HUES48 (cell line): ENCODE data around the gene NOD1.
"Not testable (repeated sequence)": the region's sequence is repeated elsewhere in the genome, so short reads cannot be mapped to it uniquely, and the experiment has no call there.

Source experiments
- H3K27ac ChIP-seq: one replicate; pipeline ENCODE4 v1.7.0; 2013; ENCODE audit warnings: low read depth, low read length, inconsistent platforms
- H3K27me3 ChIP-seq: 2 replicates; pipeline ENCODE4 v1.6.1; 2013; ENCODE audit warnings: mild to moderate bottlenecking, low read length; ENCODE audit not compliant: control insufficient read depth, insufficient read depth
- H3K36me3 ChIP-seq: 2 replicates; pipeline ENCODE4 v1.6.1; 2013; ENCODE audit warnings: low read length; ENCODE audit not compliant: control insufficient read depth, insufficient read depth
- H3K4me1 ChIP-seq: 2 replicates; pipeline ENCODE4 v1.6.1; 2013; ENCODE audit warnings: mild to moderate bottlenecking, low read length; ENCODE audit not compliant: control insufficient read depth, insufficient read depth
- H3K4me3 ChIP-seq: 2 replicates; pipeline ENCODE4 v1.5.1; 2013; ENCODE audit warnings: mild to moderate bottlenecking, low read depth, low read length
- H3K9ac ChIP-seq: 2 replicates; pipeline ENCODE4 v1.6.1; 2013; ENCODE audit warnings: mild to moderate bottlenecking, low read depth, low read length, moderate library complexity
- H3K9me3 ChIP-seq: 2 replicates; pipeline ENCODE4 v1.6.1; 2013; ENCODE audit warnings: low read length; ENCODE audit not compliant: control insufficient read depth, insufficient read depth

The NOD1 gene

GRCh38 chr7:30503274-30504212 is 25.0 kb upstream of the NOD1 start:
- Histone ChIP-seq H3K9me3 (no peaks in the 10 kb centered on the region), H3K9ac (peak overlapping the region; percentile 84), H3K36me3 (peaks cover 21% of the 10 kb centered on the region), H3K27ac (no peak overlapping the region), H3K27me3 (no peaks in the 10 kb centered on the region), H3K4me3 (peak overlapping the region; percentile 81), H3K4me1 (peaks cover 15% of the 10 kb centered on the region)

- H3K4me1 ChIP-seq, result peaks cover 15% of the 10 kb centered on the region
- peaks cover 28% of the 10 kb centered on the region for H3K36me3 ChIP-seq
- no peak overlapping the region for H3K9ac ChIP-seq
- peak overlapping the region; percentile 14; the same call in 1 of the 2 replicates for H3K4me3 ChIP-seq
- no peaks in the 10 kb centered on the region for H3K27me3 ChIP-seq
- H3K27ac ChIP-seq, result no peak overlapping the region
- no peaks in the 10 kb centered on the region for H3K9me3 ChIP-seq
These were observed 24.1 kb upstream of the NOD1 start for GRCh38 chr7:30502470-30503251.

DNA sequence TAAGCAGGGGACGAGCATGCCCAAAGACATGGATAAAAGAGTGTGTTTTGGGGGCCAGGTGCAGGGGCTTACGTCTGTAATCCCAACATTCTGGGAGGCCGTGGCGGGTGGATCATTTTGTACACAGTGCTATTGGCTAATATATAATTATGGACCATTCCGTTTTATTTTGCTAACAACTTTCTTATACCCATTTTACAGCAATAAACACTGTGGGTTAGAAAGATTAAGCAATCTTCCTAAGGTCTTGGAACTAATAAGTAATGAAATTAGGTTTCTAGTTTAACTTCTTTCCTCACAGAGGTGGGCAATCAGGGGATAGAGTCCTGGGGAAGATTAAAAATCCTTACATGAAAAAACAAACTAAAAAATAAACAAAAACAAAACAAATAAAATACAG is 22.7 kb upstream of the NOD1 start:
- H3K27ac ChIP-seq, result no peak overlapping the region
- H3K27me3 ChIP-seq, result no peaks in the 10 kb centered on the region
- H3K36me3 ChIP-seq, result peaks cover 42% of the 10 kb centered on the region
- peaks cover 15% of the 10 kb centered on the region for H3K4me1 ChIP-seq
- no peak overlapping the region for H3K4me3 ChIP-seq
- H3K9ac ChIP-seq, result no peak overlapping the region
- H3K9me3 ChIP-seq, result no peaks in the 10 kb centered on the region; the same call in 1 of the 2 replicates

GRCh38 chr7:30493228-30493627 is 14.6 kb upstream of the NOD1 start:
- peaks cover 26% of the 10 kb centered on the region for H3K36me3 ChIP-seq
- no peak overlapping the region for H3K27ac ChIP-seq
- peaks cover 10% of the 10 kb centered on the region; the same call in 1 of the 2 replicates for H3K9me3 ChIP-seq
- H3K27me3 ChIP-seq, result no peaks in the 10 kb centered on the region
- no peak overlapping the region for H3K4me3 ChIP-seq
- H3K9ac ChIP-seq, result no peak overlapping the region
- no peaks in the 10 kb centered on the region for H3K4me1 ChIP-seq

DNA sequence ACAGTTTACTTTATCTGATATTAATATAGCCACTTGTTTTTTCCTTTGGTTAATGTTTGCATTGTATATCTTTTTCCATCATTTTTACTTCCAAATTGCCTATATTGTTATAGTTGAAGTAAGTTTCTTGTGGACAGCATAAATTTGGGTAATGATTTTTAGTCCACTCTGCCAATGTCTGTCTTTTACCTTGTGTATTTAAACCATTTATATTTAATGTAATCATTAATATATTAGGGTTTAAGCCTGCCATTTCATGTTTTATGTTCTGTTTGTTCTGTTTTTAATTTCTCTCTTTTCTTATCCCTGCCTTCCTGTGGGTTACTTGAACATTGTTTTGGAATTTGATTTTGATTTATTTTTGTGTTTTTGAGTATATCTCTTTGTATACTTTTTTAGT is 12.8 kb upstream of the NOD1 start:
- Histone ChIP-seq H3K4me3 (no peak overlapping the region), H3K4me1 (no peaks in the 10 kb centered on the region), H3K27me3 (no peaks in the 10 kb centered on the region), H3K9ac (no peak overlapping the region), H3K9me3 (peaks cover 10% of the 10 kb centered on the region; the same call in 1 of the 2 replicates), H3K36me3 (peaks cover 9% of the 10 kb centered on the region), H3K27ac (no peak overlapping the region)

DNA sequence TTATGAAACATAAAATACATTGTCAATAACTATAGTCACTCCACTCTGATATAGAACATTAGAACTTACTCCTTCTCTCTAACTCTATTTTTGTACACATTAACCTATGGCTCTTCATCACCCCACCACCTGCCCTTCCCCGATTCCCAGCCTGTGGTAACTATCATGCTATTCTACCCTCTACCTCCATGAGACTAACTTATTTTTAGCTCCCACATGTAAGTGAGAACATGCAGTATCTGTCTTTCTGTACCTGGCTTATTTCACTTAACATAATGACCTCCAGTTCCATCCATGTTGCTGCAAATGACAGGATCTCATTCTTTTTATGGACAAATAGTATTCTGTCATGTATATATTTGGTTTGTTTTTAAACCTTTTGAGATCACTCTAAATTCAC is 8.8 kb upstream of the NOD1 start:
- H3K9me3 ChIP-seq, result peaks cover 5% of the 10 kb centered on the region; the same call in 1 of the 2 replicates
- H3K4me3 ChIP-seq, result no peak overlapping the region
- no peaks in the 10 kb centered on the region for H3K27me3 ChIP-seq
- H3K27ac ChIP-seq, result no peak overlapping the region
- no peaks in the 10 kb centered on the region for H3K36me3 ChIP-seq
- H3K4me1 ChIP-seq, result no peaks in the 10 kb centered on the region
- no peak overlapping the region for H3K9ac ChIP-seq

GRCh38 chr7:30485667-30486066 is 7.1 kb upstream of the NOD1 start:
- Histone ChIP-seq H3K27me3 (no peaks in the 10 kb centered on the region), H3K9me3 (no peaks in the 10 kb centered on the region), H3K36me3 (no peaks in the 10 kb centered on the region), H3K4me3 (no peak overlapping the region), H3K4me1 (no peaks in the 10 kb centered on the region), H3K9ac (no peak overlapping the region), H3K27ac (no peak overlapping the region)

DNA sequence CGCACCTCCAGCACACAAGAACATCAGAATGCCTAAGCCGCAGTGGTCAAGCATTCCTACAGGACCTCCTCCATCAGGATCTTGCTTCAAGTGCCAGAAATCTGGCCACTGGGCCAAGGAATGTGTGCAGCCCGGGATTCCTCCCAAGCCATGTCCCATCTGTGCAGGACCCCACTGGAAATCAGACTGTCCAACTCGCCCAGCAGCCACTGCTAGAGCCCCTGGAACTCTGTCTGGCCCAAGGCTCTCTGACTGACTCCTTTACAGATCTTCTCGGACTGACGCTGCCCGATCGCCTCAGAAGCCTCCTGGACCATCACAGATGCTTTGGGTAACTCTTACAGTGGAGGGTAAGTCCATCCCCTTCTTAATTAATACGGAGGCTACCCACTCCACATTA is 2.8 kb upstream of the NOD1 start:
- H3K9ac ChIP-seq, H3K4me1 ChIP-seq, H3K27ac ChIP-seq, H3K9me3 ChIP-seq, H3K36me3 ChIP-seq, H3K4me3 ChIP-seq: not testable (repeated sequence)
- peaks cover 12% of the 10 kb centered on the region for H3K27me3 ChIP-seq

DNA sequence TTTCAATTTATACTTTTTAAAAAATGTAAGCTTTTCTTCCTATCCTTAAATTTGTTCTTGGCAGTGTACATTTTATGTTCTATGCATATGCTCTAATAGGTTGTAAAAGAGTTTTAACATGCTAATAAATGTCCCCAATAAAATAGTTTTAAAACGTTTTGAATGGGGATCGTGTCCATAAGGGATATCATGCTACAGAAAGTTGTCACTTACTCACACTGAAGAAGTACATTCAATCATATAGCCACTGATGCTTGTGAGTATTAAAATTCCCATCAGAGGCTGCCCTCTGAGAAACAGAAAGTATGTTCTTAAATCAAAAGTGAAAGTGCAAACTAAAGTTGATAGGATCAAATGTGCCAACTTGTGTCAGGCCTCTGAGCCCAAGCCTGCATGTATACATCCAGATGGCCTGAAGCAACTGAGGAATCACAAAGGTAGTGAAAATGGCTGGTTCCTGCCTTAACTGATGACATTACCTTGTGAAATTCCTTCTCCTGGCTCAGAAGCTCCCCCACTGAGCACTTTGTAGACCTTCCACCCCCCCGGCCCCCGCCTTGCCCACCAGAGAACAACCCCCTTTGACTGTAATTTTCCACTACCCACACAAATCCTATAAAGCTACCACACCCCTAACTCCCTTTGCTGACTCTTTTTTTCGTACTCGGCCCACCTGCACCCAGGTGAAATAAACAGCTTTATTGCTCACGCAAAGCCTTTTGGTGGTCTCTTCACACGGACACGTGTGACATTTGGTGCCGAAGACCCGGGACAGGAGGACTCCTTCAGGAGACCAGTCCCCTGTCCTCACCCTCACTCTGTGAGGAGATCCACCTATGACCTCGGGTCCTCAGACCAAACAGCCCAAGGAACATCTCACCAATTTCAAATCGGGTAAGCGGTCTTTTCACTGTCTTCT is 877 bp upstream of the NOD1 start:
- peaks cover 7% of the 10 kb centered on the region; the same call in 1 of the 2 replicates for H3K4me1 ChIP-seq
- H3K4me3 ChIP-seq, result peak overlapping the region; percentile 74
- no peak overlapping the region for H3K27ac ChIP-seq
- H3K36me3 ChIP-seq, result no peaks in the 10 kb centered on the region
- H3K9ac ChIP-seq, result 0 out of 2 replicates have a peak overlapping the region, but pooled peaks have one; percentile 58
- H3K9me3 ChIP-seq, result no peaks in the 10 kb centered on the region
- peaks cover 12% of the 10 kb centered on the region for H3K27me3 ChIP-seq

GRCh38 chr7:30476459-30477145 is 2.0 kb downstream of the NOD1 start:
- Histone ChIP-seq H3K9ac (no peak overlapping the region), H3K4me3 (no peak overlapping the region), H3K27ac (no peak overlapping the region), H3K9me3 (no peaks in the 10 kb centered on the region), H3K27me3 (peaks cover 12% of the 10 kb centered on the region), H3K36me3 (no peaks in the 10 kb centered on the region), H3K4me1 (peaks cover 7% of the 10 kb centered on the region; the same call in 1 of the 2 replicates)
